Stimulated activated CD4-positive, alpha-beta T cell treated with anti-CD3 and anti-CD28 coated beads, Interleukin-12 subunit alpha, Interleukin-12 subunit beta, amount 100 ng/mL, for 4 hours (primary cell): Measurements from ENCODE around the gene RC3H1.
"Not testable (repeated sequence)": the region's sequence is repeated elsewhere in the genome, so short reads cannot be mapped to it uniquely, and the experiment has no call there.

Source experiments
- DNase-seq: peaks from one replicate; pipeline ENCODE4 v3.0.0-alpha.2; 2020

Gene RC3H1, protein sequence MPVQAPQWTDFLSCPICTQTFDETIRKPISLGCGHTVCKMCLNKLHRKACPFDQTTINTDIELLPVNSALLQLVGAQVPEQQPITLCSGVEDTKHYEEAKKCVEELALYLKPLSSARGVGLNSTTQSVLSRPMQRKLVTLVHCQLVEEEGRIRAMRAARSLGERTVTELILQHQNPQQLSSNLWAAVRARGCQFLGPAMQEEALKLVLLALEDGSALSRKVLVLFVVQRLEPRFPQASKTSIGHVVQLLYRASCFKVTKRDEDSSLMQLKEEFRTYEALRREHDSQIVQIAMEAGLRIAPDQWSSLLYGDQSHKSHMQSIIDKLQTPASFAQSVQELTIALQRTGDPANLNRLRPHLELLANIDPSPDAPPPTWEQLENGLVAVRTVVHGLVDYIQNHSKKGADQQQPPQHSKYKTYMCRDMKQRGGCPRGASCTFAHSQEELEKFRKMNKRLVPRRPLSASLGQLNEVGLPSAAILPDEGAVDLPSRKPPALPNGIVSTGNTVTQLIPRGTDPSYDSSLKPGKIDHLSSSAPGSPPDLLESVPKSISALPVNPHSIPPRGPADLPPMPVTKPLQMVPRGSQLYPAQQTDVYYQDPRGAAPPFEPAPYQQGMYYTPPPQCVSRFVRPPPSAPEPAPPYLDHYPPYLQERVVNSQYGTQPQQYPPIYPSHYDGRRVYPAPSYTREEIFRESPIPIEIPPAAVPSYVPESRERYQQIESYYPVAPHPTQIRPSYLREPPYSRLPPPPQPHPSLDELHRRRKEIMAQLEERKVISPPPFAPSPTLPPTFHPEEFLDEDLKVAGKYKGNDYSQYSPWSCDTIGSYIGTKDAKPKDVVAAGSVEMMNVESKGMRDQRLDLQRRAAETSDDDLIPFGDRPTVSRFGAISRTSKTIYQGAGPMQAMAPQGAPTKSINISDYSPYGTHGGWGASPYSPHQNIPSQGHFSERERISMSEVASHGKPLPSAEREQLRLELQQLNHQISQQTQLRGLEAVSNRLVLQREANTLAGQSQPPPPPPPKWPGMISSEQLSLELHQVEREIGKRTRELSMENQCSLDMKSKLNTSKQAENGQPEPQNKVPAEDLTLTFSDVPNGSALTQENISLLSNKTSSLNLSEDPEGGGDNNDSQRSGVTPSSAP

DNA sequence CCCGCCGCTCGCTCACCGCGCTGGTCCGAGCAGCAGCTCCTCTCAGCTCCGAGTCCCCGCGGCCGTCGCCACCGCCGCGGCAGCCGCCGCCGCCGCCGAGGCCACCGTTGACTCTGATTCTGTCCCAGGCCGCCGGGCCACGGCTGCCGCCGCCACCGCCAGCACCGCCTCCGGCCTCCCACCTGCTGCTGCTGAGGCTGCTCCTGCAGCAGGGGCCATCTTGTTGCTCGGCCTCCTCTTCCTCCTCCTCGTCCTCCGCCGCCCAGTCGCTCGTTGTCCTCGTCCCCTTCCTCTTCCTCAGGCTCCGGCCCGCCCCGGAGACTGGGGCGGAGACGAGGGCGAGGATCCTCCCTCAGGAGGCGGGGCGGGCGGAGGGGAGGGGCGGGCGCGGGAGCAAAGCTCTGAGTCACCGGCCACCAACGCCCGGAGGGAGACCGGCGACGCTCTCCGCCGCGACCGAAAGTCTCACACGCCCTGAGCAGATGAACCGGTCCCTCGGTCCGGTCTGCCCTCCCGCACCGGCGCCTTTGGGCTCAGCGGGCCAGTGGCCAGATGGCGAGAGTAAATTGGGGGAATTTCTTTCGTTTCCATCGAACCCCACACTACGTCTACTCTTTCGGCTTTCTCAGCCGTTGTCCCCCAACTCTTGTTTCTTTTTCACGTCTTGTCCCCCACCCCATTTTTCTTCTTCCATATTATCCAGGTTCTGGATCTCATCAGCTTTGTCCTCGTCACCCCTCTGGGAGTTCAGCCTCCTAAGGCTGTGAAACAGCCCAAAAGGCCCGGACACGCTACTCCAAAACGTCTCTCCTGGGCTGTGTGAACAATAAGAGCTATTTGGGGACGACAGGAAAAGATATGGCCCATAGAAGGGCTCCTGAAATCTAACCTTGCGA lies at the start of gene RC3H1:
TSS of gene RC3H1 (minus strand) at position 278 of the 896 bp plus-strand sequence. CDS start 29,372 bp downstream, outside the sequence.
- DNase-seq = peak; percentile 88

GRCh38 chr1:174070614-174071013 lies 48.5 kb upstream of the RC3H1 start:
- DNase-seq = no peak

DNA sequence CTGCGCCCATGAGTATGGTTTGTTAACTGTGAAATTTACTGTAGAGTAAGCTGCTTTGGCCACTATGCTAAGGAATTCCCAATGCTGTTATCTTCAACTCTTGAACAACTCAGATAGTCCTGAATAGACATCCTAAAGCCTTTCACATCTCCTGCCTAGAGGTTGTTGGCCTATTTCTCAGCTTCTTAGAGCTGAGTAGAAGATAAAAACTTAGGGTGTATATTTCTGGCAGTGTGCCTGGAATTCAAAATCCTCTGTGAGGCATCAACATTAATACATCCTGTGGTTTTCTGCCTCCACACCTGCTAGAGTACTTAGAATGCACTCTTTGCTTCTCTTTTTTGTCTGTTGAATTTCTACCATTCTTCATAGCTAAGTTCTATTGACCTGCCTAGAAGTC lies 45.8 kb upstream of the RC3H1 start:
- no peak for DNase-seq

DNA sequence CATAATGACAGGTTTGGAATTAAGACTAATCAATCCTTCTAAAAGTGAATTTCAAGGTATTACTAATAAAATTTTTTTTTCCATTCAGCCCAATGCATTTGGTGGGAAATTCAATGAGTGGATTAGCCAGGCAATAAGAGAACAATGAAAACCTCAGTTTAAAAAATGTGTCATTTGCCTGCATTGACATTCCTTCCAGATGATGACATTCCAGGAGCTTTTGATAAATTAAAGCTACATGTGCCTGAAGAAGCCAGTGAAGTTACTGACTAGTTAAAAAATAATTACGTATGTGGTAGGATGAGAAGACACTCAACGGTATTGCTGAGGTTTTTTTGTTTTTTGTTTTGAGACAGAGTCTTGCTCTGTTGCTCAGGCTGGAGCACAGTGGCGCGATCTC lies 37.9 kb upstream of the RC3H1 start:
- no peak for DNase-seq

DNA sequence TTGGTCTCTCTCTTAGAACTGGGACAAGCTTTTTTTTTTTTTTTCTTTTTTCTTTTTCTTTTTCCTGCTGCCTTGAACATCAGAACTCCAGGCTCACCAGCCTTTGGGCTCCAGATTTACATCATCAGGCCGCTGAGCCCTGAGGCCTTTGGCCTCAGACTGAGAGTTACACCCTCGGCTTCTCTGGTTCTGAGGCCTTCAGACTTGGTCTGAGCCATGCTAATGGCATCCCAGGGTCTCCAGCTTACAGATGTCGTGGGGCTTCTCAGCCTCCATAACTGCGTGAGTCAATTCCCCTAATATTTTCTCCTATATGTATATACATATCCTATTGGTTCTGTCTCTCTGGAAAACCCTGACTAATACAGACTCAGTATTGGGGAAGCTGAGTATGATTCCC lies 36.5 kb upstream of the RC3H1 start:
- DNase-seq = no peak

DNA sequence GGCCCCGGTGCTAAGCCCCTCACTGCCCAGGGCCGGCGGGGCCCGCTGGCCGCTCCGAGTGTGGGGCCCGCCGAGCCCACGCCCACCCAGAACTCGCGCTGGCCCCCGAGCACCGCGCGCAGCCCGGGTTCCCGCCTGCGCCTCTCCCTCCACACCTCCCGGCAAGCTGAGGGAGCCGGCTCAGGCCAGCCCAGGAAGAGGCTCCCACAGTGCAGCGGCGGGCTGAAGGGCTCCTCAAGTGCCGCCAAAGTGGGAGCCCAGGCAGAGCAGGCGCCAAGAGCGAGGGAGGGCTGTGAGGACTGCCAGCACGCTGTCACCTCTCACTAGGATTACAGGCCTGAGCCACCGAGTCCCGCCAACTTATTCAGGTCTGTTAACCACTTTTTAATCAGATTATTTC lies 34.5 kb upstream of the RC3H1 start:
- not testable (repeated sequence) for DNase-seq

GRCh38 chr1:174055797-174056196 lies 33.6 kb upstream of the RC3H1 start:
- DNase-seq = not testable (repeated sequence)

DNA sequence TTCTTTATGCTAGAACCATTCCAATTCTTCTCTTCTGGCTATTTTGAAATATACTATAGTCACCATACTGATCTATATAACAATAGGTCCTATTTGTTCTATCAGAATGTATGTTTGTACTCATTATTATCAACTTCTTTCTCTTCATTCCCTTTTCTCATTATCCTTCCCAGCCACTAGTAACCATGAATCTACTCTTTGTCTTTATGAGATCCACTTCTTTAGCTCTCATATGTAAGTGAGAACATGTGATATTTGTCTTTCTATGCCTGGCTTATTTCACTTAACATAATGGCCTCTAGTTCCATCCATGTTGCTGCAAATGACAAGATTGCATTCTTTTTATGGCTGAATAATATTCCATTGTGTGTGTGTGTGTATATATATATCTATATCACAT lies 31.7 kb upstream of the RC3H1 start:
- DNase-seq = no peak

DNA sequence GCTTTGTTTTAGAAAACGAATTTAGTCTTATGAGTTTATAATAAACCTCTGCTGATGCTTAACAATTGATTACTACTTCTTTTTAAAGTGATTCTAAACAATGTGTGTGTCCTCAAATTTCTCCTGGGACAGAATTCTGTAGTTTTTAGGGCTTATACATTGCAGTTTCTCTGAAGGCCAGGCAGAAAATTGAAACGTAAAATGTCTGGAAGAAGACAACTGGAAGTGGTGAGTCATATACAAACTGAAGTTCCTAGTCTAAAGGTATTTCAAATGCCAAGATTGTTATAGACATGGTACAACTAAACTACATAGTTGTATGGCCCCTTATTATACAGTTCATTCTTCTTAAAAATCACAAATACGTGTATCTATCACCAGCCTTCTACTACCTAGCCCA lies 30.5 kb upstream of the RC3H1 start:
- no peak for DNase-seq

- no peak for DNase-seq
These were observed 29.8 kb upstream of the RC3H1 start for GRCh38 chr1:174051956-174052355.

- no peak for DNase-seq
These were observed 27.4 kb upstream of the RC3H1 start for GRCh38 chr1:174049514-174049913.

DNA sequence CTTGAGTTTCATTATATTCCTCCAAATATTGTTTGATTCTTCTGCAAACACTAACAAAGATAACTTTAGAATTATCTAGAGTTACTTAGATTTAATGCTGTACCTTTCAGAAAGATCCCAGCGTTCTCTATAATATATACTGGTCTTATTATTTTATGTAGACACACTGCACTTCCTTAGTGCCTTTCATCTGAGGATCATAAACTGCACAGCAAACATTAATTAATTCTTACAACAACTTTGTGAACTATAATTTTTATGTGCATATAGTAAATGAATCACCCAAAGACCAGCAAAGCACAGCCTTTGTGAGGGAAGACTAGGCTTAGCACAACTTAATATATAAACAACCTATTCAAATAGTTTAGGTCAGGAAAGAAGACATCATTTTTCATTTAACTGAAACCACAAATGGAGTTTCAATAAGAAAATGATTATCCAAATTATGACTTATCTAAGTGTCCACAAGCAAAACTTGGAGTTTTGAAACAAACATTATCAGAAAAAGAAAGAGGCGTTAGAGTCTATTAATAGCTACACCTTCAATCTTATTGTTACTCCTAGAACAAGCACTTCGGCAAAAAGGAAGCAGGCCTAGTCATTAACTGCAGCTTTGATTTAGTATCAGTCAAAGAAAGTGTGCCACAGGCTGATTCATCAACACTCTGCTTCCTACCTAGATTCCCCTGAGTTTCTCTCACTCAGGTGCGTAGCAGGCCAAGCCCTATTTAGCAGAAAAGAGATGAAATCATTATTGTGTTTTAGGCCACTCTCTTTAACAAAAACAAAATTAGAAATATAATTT lies 22.5 kb upstream of the RC3H1 start:
- no peak for DNase-seq

DNA sequence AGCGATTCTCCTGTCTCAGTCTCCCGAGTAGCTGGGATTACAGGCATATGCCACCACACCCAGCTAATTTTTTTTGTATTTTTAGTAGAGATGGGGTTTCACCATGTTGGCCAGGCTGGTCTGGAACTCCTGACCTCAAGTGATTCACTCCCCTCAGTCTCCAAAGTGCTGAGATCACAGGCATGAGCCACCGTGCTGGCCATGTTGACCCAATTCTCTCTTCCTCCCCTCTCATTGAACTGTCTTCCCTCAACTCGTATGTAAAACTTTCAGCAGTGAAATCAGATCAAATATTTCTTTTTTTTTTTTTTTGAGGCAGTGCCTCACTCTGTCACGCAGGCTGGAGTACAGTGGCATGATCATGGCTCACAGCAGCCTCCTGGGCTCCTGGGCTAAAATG lies 20.4 kb upstream of the RC3H1 start:
- not testable (repeated sequence) for DNase-seq

DNA sequence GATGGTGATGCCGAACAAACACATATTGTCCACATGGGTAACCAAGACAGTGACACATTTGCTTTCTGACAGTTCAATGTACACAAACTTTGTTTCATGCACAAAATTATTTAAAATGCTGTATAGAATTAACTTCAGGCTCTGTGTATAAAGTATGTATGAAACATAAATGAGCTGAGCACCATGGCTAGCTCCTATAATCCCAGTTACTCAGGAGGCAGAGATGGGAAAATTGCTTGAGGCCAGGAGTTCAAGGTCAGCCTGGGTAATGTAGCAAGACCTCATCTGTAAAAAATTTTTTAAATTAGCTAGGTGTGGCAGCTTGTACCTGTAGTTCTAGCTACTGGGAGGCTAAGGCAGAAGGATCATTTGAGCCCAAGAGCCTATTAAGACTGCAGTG lies 19.2 kb upstream of the RC3H1 start:
- DNase-seq = no peak

DNA sequence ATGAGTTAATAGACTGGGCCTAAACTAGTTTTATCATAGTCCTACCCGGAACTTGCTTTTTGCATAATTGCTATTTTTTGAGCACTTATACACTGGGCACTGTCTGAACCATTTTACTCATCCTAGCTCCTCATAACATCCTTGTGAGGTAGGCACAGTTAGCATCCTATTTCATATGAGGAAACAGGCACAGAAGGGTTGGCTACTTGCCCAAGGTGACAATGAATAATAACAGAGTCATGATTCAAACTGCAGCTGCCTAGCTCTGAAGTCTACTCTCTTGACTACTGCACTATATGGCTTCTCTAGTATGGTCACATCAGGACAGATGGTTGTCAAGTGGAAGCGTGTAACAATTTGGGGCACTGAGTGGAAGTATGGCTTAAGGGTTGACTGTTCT lies 18.2 kb upstream of the RC3H1 start:
- DNase-seq = no peak

DNA sequence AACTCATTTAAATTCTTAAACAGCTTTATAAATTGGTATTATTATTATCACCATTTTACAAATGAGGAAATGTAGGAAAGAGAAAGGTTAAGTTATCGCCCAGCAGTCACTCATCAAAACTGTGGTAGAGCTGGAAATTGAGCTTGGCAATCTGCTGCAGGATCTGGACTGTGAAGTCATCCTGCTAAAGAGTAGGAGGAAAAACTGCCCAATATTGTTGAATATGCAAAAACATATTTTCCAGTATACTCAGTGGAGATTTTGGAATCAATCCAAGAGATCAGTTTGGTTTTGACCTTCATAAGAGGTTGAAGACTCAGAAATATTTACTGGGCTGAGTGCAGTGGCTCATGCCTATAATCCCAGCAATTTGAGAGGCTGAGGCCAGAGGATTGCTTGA lies 16.9 kb upstream of the RC3H1 start:
- DNase-seq = no peak

DNA sequence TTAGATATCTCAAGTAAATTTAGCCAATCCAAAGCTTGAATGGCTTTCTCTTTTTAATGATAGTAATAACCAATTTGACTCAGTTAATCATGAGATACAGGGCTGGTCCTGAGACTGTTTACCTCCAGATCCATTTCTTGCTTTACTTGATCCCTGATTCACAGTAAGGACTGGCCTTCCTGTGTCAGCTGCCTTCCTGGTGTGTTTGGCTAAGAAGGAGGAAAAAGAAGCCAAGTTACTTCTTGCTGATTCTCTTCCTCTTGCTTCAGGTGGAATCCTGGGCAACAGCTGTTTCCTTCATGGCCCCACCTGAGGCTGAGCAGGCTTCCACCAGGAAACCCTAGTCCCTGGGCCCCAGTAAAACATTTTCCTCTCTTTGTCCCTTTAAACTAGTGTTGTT lies 14.6 kb upstream of the RC3H1 start:
- DNase-seq = no peak

GRCh38 chr1:174036204-174036603 lies 14.0 kb upstream of the RC3H1 start:
- DNase-seq = no peak

DNA sequence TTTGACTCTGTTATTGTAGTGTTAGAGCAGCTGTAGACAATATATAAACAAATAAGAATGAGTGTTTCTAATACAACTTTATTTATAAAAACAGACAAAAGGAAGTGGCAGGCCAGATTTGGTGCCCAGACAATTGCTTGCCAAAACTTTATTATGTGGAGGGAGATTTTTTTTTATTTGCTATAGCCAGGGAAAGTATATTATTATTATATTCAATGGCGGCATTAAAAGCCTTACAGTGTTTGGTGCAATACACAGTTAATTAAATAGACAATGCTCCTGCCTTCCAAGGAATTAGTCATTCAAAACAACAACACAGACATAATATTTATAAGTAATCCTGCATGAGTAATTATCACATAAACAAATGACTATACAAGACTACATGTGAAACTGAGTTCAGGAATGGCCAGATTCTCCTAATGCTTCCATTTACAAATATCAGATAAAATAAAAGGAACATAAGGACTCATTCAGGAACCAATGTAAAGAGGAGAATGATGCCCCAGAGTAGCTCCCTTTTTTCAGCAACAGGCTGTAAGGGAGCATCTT lies 10.6 kb upstream of the RC3H1 start:
- no peak for DNase-seq

DNA sequence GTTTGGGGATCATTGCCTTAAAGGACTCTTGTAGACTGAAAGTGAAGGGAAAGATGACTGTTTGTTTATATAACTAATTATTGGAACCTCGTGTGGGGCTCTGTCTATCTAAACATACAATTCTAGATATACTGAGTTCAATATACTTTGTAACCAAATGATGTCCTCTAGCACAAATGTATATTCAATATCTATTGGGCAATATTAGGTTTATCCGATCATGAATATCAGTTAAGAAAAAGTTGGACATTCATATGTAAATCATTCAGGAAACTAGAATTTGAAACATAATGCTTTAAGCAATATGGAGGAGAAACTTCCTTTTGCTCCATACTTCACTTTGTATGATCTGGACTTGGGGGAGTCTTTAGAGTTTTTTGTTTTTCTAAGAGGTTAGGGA lies 8.9 kb upstream of the RC3H1 start:
- no peak for DNase-seq

- no peak for DNase-seq
These were observed 6.3 kb upstream of the RC3H1 start for GRCh38 chr1:174028495-174028894.
